ENCODE results near the gene GOLGA6D. TPM values are rescaled to one million over a fixed set of nuclear protein-coding genes. Genes with fewer than 3 reads are reported as not detected.
A peak's percentile ranks its signal among the peaks of the same experiment; 100 is the strongest.
"Not testable (repeated sequence)": the region's sequence is repeated elsewhere in the genome, so short reads cannot be mapped to it uniquely, and the experiment has no call there.

GOLGA6D gene
- total and polyA plus RNA-seq, 4 donors = 0.06 to 0.45 (median 0.13) TPM

- H3K4me3 ChIP-seq (ENCODE audit: low read depth, low read length) = no peak overlapping the region
- H3K9me3 ChIP-seq (ENCODE audit: control insufficient read depth, insufficient read depth, low read length) = no peaks in the 10 kb centered on the region
Observed at GRCh38 chr15:75329571-75329970, 46.9 kb downstream of the GOLGA6D start.

GRCh38 chr15:75332093-75332492 is 49.5 kb downstream of the GOLGA6D start:
- H3K9me3 ChIP-seq (ENCODE audit: control insufficient read depth, insufficient read depth, low read length); H3K4me3 ChIP-seq (ENCODE audit: low read depth, low read length); H3K36me3 ChIP-seq (ENCODE audit: control insufficient read depth, insufficient read depth, low read length); H3K4me1 ChIP-seq (ENCODE audit: control insufficient read depth, insufficient read depth, low read length); H3K27ac ChIP-seq (ENCODE audit: low read depth, low read length); DNase-seq (ENCODE audit: low read depth in 4 of 6, low spot score in 6 of 6); H3K27me3 ChIP-seq (ENCODE audit: control insufficient read depth, insufficient read depth, low read length): not testable (repeated sequence)
- no CpG with 5 or more reads among the region's 7 CpGs for WGBS (ENCODE audit: insufficient coverage)

More at GRCh38 chr15:75329571-75329970, 46.9 kb downstream of the GOLGA6D start:
- no peaks in the 10 kb centered on the region for H3K4me1 ChIP-seq (ENCODE audit: control insufficient read depth, insufficient read depth, low read length)
- H3K36me3 ChIP-seq (ENCODE audit: control insufficient read depth, insufficient read depth, low read length) = no peaks in the 10 kb centered on the region
- no peak overlapping the region for H3K27ac ChIP-seq (ENCODE audit: low read depth, low read length)
- H3K27me3 ChIP-seq (ENCODE audit: control insufficient read depth, insufficient read depth, low read length) = no peaks in the 10 kb centered on the region
- DNase-seq (ENCODE audit: low read depth in 4 of 6, low spot score in 6 of 6) = no peak
- 95% methylated on average over 2 of the region's 2 CpGs for WGBS (ENCODE audit: insufficient coverage)

GRCh38 chr15:75333654-75334419 is 51.2 kb downstream of the GOLGA6D start:
- not testable (repeated sequence) for H3K4me1 ChIP-seq (ENCODE audit: control insufficient read depth, insufficient read depth, low read length); H3K27me3 ChIP-seq (ENCODE audit: control insufficient read depth, insufficient read depth, low read length); H3K9me3 ChIP-seq (ENCODE audit: control insufficient read depth, insufficient read depth, low read length); H3K27ac ChIP-seq (ENCODE audit: low read depth, low read length); DNase-seq (ENCODE audit: low read depth in 4 of 6, low spot score in 6 of 6); H3K36me3 ChIP-seq (ENCODE audit: control insufficient read depth, insufficient read depth, low read length); H3K4me3 ChIP-seq (ENCODE audit: low read depth, low read length)
- WGBS (ENCODE audit: insufficient coverage) = 97% methylated on average over 7 of the region's 15 CpGs

GRCh38 chr15:75335313-75335704 is 52.7 kb downstream of the GOLGA6D start:
- H3K9me3 ChIP-seq (ENCODE audit: control insufficient read depth, insufficient read depth, low read length) = no peaks in the 10 kb centered on the region
- H3K27me3 ChIP-seq (ENCODE audit: control insufficient read depth, insufficient read depth, low read length) = no peaks in the 10 kb centered on the region
- WGBS (ENCODE audit: insufficient coverage) = no CpG with 5 or more reads among the region's 3 CpGs
- H3K4me3 ChIP-seq (ENCODE audit: low read depth, low read length) = peak overlapping the region; percentile 86
- peaks cover 20% of the 10 kb centered on the region for H3K36me3 ChIP-seq (ENCODE audit: control insufficient read depth, insufficient read depth, low read length)
- peaks cover 9% of the 10 kb centered on the region for H3K4me1 ChIP-seq (ENCODE audit: control insufficient read depth, insufficient read depth, low read length)
- DNase-seq (ENCODE audit: low read depth in 4 of 6, low spot score in 6 of 6) = no peak
- H3K27ac ChIP-seq (ENCODE audit: low read depth, low read length) = no peak overlapping the region

- Histone ChIP-seq H3K9me3 (ENCODE audit: control insufficient read depth, insufficient read depth, low read length) (no peaks in the 10 kb centered on the region), H3K27me3 (ENCODE audit: control insufficient read depth, insufficient read depth, low read length) (no peaks in the 10 kb centered on the region), H3K4me3 (ENCODE audit: low read depth, low read length) (peak within 1 kb of the TSS; percentile 86), H3K36me3 (ENCODE audit: control insufficient read depth, insufficient read depth, low read length) (peaks cover 21% of the 10 kb centered on the region), H3K4me1 (ENCODE audit: control insufficient read depth, insufficient read depth, low read length) (peaks cover 9% of the 10 kb centered on the region), H3K27ac (ENCODE audit: low read depth, low read length) (no peak within 1 kb of the TSS)
- DNase-seq (ENCODE audit: low read depth in 4 of 6, low spot score in 6 of 6) = peak; percentile 83 to 98 (median 90)
- 0% methylated on average over 36 of the region's 42 CpGs for WGBS (ENCODE audit: insufficient coverage)
Observed at GRCh38 chr15:75335705-75336355, 53.2 kb downstream of the GOLGA6D start, which contains the start of gene COMMD4. Gene COMMD4 (plus strand): TSS chr15:75336063. CDS start chr15:75336090, 27 bp downstream.

GRCh38 chr15:75338661-75339240 is 56.1 kb downstream of the GOLGA6D start:
- Histone ChIP-seq H3K9me3 (ENCODE audit: control insufficient read depth, insufficient read depth, low read length) (no peaks in the 10 kb centered on the region), H3K4me1 (ENCODE audit: control insufficient read depth, insufficient read depth, low read length) (peaks cover 9% of the 10 kb centered on the region), H3K36me3 (ENCODE audit: control insufficient read depth, insufficient read depth, low read length) (peaks cover 25% of the 10 kb centered on the region), H3K27me3 (ENCODE audit: control insufficient read depth, insufficient read depth, low read length) (no peaks in the 10 kb centered on the region), H3K4me3 (ENCODE audit: low read depth, low read length) (no peak overlapping the region), H3K27ac (ENCODE audit: low read depth, low read length) (no peak overlapping the region)
- DNase-seq (ENCODE audit: low read depth in 4 of 6, low spot score in 6 of 6) = no peak
- 97% methylated on average over 7 of the region's 11 CpGs for WGBS (ENCODE audit: insufficient coverage)

- no peak for DNase-seq (ENCODE audit: low read depth in 4 of 6, low spot score in 6 of 6)
- peaks cover 9% of the 10 kb centered on the region for H3K4me1 ChIP-seq (ENCODE audit: control insufficient read depth, insufficient read depth, low read length)
- WGBS (ENCODE audit: insufficient coverage) = 98% methylated on average over 12 of the region's 13 CpGs
Observed at GRCh38 chr15:75339531-75340240, 57.1 kb downstream of the GOLGA6D start.

GRCh38 chr15:75342221-75342620 is 59.6 kb downstream of the GOLGA6D start:
- Histone ChIP-seq H3K27ac (ENCODE audit: low read depth, low read length) (no peak overlapping the region), H3K36me3 (ENCODE audit: control insufficient read depth, insufficient read depth, low read length) (peaks cover 25% of the 10 kb centered on the region), H3K9me3 (ENCODE audit: control insufficient read depth, insufficient read depth, low read length) (no peaks in the 10 kb centered on the region), H3K4me1 (ENCODE audit: control insufficient read depth, insufficient read depth, low read length) (peaks cover 7% of the 10 kb centered on the region), H3K4me3 (ENCODE audit: low read depth, low read length) (no peak overlapping the region), H3K27me3 (ENCODE audit: control insufficient read depth, insufficient read depth, low read length) (no peaks in the 10 kb centered on the region)
- 85% methylated on average over 6 of the region's 6 CpGs for WGBS (ENCODE audit: insufficient coverage)
- no peak for DNase-seq (ENCODE audit: low read depth in 4 of 6, low spot score in 6 of 6)

More at GRCh38 chr15:75339531-75340240, 57.1 kb downstream of the GOLGA6D start:
- H3K9me3 ChIP-seq (ENCODE audit: control insufficient read depth, insufficient read depth, low read length) = no peaks in the 10 kb centered on the region
- H3K4me3 ChIP-seq (ENCODE audit: low read depth, low read length) = no peak overlapping the region
- peaks cover 25% of the 10 kb centered on the region for H3K36me3 ChIP-seq (ENCODE audit: control insufficient read depth, insufficient read depth, low read length)
- no peaks in the 10 kb centered on the region for H3K27me3 ChIP-seq (ENCODE audit: control insufficient read depth, insufficient read depth, low read length)
- H3K27ac ChIP-seq (ENCODE audit: low read depth, low read length) = no peak overlapping the region

- H3K9me3 ChIP-seq (ENCODE audit: control insufficient read depth, insufficient read depth, low read length); H3K27ac ChIP-seq (ENCODE audit: low read depth, low read length); H3K27me3 ChIP-seq (ENCODE audit: control insufficient read depth, insufficient read depth, low read length); H3K4me3 ChIP-seq (ENCODE audit: low read depth, low read length): not testable (repeated sequence)
- peak in 2 of 6 donors; percentile 31 to 58 for DNase-seq (ENCODE audit: low read depth in 4 of 6, low spot score in 6 of 6)
- Histone ChIP-seq H3K36me3 (ENCODE audit: control insufficient read depth, insufficient read depth, low read length) (peaks cover 21% of the 10 kb centered on the region), H3K4me1 (ENCODE audit: control insufficient read depth, insufficient read depth, low read length) (peaks cover 23% of the 10 kb centered on the region)
- WGBS (ENCODE audit: insufficient coverage) = 47% methylated on average over 5 of the region's 8 CpGs
Observed at GRCh38 chr15:75343953-75344352, 61.3 kb downstream of the GOLGA6D start.
